Eye (tissue), 1 donor: ENCODE data around the gene ZNF804A.
"Not testable (repeated sequence)": the region's sequence is repeated elsewhere in the genome, so short reads cannot be mapped to it uniquely, and the experiment has no call there.

Source experiments
- DNase-seq: peaks from one replicate; pipeline ENCODE4 v3.0.0-alpha.2; 2015

ZNF804A gene

GRCh38 chr2:184834699-184835397 is 236.5 kb downstream of the ZNF804A start:
- DNase-seq, result no peak

- DNase-seq, result no peak
Observed at GRCh38 chr2:184835398-184835715, 237.0 kb downstream of the ZNF804A start.

DNA sequence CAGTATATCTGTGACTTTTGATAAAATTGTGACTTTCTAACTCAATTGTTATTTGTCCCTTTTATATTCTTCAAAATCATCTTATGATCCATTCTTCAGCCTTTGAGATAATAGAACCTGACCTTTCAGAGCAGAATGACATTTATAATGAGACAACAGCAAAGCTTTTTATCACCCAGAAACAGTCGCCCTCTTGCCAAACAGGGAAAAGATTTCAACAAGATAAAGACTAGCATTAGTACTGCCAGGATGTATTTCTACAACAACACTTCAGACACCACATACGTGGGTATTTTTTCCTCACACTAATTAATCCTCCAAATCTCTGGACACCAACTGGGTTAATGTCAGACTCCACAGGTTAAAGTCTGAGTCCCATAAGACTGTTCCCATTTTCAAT is 249.0 kb downstream of the ZNF804A start:
- no peak for DNase-seq

DNA sequence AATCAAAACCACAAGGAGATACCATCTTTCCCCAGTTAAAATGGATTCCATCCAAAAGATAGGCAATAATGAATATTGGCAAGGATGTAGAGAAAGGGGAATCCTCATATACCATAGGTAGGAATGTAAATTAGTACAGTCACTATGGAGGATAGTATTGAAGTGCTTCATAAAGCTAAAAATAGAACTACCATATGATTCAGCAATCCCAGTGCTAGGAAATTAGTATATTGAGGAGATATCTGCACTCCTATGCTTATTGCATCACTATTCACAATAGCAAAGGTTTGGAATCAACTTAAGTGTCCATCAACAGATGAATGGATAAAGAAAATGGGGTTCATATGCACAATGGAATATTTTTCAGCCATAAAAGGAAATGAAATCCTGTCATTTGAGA is 251.2 kb downstream of the ZNF804A start:
- DNase-seq, result no peak

- DNase-seq, result no peak
Observed at GRCh38 chr2:184851576-184851975, 253.2 kb downstream of the ZNF804A start.

- no peak for DNase-seq
Observed at GRCh38 chr2:184859187-184859586, 260.9 kb downstream of the ZNF804A start.

GRCh38 chr2:184860744-184861143 is 262.4 kb downstream of the ZNF804A start:
- DNase-seq, result no peak

- no peak for DNase-seq
Observed at GRCh38 chr2:184875212-184875611, 276.9 kb downstream of the ZNF804A start.

DNA sequence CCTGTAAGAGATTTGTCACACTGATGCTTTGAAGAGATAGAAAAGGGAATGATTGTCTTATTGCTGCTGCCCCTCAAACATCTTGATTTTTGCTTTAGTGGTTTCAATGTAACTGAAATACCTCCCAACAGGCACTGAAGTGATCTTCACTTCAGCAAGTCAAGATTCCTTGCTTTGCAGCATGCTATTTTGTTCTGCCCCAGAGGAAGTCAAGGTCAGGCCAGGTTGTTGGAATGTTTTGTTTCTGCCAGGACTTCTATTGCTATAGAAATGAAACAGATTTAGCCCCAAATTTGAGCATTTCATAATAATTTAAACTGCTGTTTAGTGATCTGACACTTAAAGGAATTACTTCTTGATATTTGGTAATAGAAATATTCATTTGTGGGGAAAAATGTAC is 277.6 kb downstream of the ZNF804A start:
- no peak for DNase-seq

GRCh38 chr2:184877909-184878308 is 279.6 kb downstream of the ZNF804A start:
- no peak for DNase-seq

GRCh38 chr2:184879671-184880070 is 281.3 kb downstream of the ZNF804A start:
- no peak for DNase-seq

DNA sequence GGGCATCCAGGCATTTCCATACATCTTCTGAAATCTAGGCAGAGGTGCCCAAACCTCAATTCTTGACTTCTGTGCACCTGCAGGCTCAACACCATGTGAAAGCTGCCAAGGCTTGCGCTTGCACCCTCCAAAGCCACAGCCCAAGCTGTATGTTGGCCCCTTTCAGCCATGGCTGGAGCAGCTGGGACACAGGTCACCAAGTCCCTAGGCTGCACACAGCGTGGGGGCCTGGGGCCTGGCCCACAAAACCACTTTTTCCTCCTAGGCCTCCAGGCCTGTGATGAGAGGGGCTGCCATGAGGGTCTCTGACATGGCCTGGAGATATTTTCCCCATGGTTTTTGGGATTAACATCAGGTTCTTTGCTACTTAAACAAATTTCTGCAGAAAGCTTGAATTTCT is 288.3 kb downstream of the ZNF804A start:
- not testable (repeated sequence) for DNase-seq

DNA sequence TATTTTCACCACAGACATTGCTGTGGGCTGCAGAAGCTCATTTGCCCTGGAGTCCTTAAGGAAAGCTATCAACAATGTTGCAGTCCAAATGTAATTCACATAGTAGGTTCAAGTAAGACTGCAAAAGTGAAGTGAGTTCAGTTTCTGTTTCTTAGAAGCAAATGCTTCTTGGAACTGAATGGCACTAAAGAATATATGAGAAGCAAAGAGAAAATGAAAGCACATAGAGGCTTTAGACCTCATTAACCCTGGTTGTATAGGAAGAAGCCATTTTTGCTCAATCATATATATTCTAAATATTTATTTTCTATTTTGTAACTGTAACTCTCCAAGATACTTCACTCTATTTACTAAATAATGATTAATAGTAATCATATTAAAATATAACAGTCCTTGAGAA is 292.0 kb downstream of the ZNF804A start:
- DNase-seq, result no peak

DNA sequence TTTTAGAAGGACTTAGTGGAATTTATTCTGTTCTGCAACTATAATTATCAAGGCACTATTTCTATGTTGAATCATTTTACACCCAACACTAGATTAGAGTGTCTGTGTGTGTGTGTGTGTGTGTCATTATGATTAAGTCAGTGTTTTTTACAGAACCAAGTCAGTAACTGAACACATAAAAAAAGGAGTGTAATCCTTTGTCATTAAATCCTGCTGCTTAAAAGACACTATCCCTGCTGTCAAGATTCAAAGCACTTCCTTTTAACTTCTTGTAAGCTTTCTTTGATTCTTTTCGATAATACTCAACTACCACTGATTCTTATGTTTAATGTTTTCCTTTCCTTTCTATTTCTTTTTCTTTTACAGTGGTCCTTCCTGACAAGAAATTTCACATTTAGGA is 306.7 kb downstream of the ZNF804A start:
- no peak for DNase-seq

- DNase-seq, result no peak
Observed at GRCh38 chr2:184906160-184906559, 307.8 kb downstream of the ZNF804A start.

- DNase-seq, result no peak
Observed at GRCh38 chr2:184906709-184907108, 308.4 kb downstream of the ZNF804A start.

GRCh38 chr2:184908966-184909365 is 310.6 kb downstream of the ZNF804A start:
- DNase-seq, result no peak

- DNase-seq, result no peak
Observed at GRCh38 chr2:184920451-184920965, 322.2 kb downstream of the ZNF804A start.

DNA sequence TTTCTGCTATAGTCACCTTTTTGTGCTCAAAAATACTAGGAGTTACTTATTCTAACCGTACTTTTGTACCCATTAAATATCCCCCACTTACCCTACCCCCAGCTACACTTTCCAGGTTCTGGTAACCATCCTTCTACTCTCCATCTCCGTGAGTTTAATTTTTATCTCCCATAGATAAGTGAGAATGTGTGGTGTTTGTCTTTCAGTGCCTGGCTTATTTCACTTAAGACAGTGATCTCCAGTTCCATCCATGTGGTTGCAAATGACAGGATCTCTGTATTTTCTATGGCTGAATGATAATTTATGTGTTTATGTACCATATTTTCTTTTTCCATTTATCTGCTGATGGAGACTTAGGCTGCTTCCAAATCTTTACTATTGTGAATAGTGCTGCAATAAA is 323.3 kb downstream of the ZNF804A start:
- no peak for DNase-seq

- DNase-seq, result no peak
Observed at GRCh38 chr2:184923751-184924150, 325.4 kb downstream of the ZNF804A start.

DNA sequence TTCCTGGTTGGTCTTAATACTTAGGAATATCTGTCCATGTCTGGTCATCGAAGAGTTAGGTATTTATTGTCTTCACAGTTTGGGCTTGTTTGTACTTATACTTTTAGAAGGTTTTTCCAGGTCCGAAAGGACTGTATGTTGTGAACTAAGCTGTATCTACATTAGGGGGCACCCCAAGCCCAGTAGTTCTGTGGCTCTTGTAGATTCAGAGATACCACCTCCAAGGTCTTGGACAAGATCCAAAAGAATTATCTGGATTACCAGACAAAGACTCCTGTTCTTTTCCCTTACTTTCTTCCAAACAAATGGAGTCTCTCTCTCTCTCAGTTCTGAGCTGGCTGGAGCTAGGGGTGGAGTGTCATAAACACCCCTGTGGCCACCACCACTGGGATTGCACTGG is 328.7 kb downstream of the ZNF804A start:
- DNase-seq, result no peak

DNA sequence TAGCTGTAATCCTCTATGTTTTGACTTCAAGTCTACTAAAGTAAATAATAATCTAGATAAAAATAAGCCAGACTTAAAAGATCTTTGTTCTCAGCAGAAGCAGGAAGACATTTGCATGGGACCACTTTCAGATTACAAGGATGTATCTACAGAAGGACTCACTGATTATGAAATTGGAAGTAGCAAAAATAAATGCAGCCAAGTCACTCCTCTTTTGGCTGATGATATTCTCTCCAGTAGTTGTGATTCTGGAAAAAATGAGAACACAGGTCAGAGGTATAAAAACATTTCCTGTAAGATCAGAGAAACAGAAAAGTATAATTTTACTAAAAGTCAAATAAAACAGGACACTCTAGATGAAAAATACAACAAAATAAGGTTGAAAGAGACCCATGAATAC is 338.4 kb downstream of the ZNF804A start:
- no peak for DNase-seq

GRCh38 chr2:184938221-184938985 is 340.1 kb downstream of the ZNF804A start:
- no peak for DNase-seq

GRCh38 chr2:184945326-184945725 is 347.0 kb downstream of the ZNF804A start:
- peak; percentile 60 for DNase-seq

DNA sequence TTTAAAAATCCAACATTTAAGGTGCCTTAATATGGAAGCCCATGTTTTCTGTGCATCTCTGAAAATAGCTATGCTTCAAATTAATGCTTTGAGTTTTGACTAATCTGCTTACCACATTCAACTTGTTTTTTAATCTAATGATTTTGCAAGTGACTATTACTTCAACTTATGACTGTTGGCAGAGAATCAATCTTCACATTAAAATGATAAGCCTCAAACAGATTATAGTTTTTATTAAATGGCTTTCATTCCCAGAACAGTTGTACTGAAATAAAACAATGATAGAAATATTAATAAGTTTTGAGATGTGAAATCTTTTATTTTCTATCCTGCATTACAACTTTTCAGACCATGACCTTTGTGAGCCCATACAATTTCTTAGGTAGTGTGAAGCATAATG is 347.5 kb downstream of the ZNF804A start:
- DNase-seq, result no peak
